Adrenal gland (tissue), 12 donors: ENCODE data around the gene TMEM140. TPM values are rescaled to one million over a fixed set of nuclear protein-coding genes. Genes with fewer than 3 reads are reported as not detected.

Source experiments
- DNase-seq, 7 donors: peaks; one replicate each; pipeline ENCODE4 v3.0.0-alpha.2; 2019 to 2020
- H3K27ac ChIP-seq, 5 donors: fragments of 200-600 bp; sonication (generic) in 4 of 5; 1 replicate in 3 of 5; 2 replicates in 2 of 5; pipeline versions ENCODE4 v1.5.1 to v1.8.0; 2016 to 2020; ENCODE audit warnings: mild to moderate bottlenecking in 1 of 5
- H3K27me3 ChIP-seq: fragments of 200-600 bp; 2 replicates; pipeline ENCODE4 v1.8.0; 2021
- H3K36me3 ChIP-seq, 2 donors: fragments of 200-600 bp; replicated peaks in 1 of 2; 1 replicate in 1 of 2; 2 replicates in 1 of 2; pipeline versions ENCODE4 v1.5.1 to v1.8.0; 2018 to 2022
- H3K4me1 ChIP-seq, 2 donors: fragments of 200-600 bp; replicated peaks in 1 of 2; 1 replicate in 1 of 2; 2 replicates in 1 of 2; pipeline versions ENCODE4 v1.5.1 to v1.8.0; 2018 to 2021
- H3K4me3 ChIP-seq, 4 donors: fragments of 200-600 bp; sonication (generic) in 3 of 4; one replicate each; pipeline ENCODE4 v1.5.1; 2016 to 2018
- H3K9me3 ChIP-seq, 3 donors: fragments of 200-600 bp; sonication (generic) in 1 of 3; replicated peaks in 1 of 3; 1 replicate in 2 of 3; 2 replicates in 1 of 3; pipeline versions ENCODE4 v1.5.1 to v1.8.0; 2016 to 2021
- CTCF ChIP-seq, 6 experiments: fragments of 450-650 bp in 4 of 6; fragments of 200-600 bp in 2 of 6; sonication (generic) in 1 of 6; IDR thresholded peaks; 1 replicate in 5 of 6; 2 replicates in 1 of 6; pipeline versions ENCODE4 v1.5.1 to v1.8.0; 2016 to 2021; ENCODE audit warnings: antibody characterized with exemption in 6 of 6, mild to moderate bottlenecking in 2 of 6, moderate library complexity in 1 of 6
- POLR2A ChIP-seq, 2 donors: fragments of 450-650 bp; IDR thresholded peaks; one replicate each; pipeline ENCODE4 v1.6.1; 2017; ENCODE audit warnings: antibody characterized with exemption in 2 of 2, mild to moderate bottlenecking in 2 of 2, moderate library complexity in 1 of 2
- WGBS, 4 donors: extraction: QIAGEN DNeasy Blood & Tissue Kit in 2 of 4; methylation state at CpG; one replicate each; pipeline versions ENCODE4 v1.1.5 to v1.1.7; 2013 to 2017; 5-methylcytosine and 5-hydroxymethylcytosine counted together
- intact Hi-C, 2 donors: fragments of 100-400 bp; cut with DNase I; formaldehyde crosslinking; loops; one replicate each; pipeline versions ENCODE4 v1.14.1 to v1.15.0; 2022 to 2023
- polyA plus RNA-seq, 3 donors: library from polyadenylated mRNA; stranded (reverse); fragments of 200-250 nt in 2 of 3; fragments of 350-450 nt in 1 of 3; fragmentation: Illumina TruSeq in 1 of 3; extraction: RNeasy Lipid Tissue Mini Kit (QIAGEN cat#74804) in 1 of 3; gene quantifications; one replicate each; pipeline ENCODE4 v1.2.3, GENCODE V29; 2013 to 2014
- total RNA-seq, 9 donors: library from RNA; depleted of rRNA in 4 of 9; stranded (reverse); fragments of >200 nt in 4 of 9; fragments of 120-200 nt in 1 of 9; fragmentation: NEBNext Ultra II Directional in 1 of 9; extraction: Animal tissue kit (Norgen Biotek cat#: 25700) in 1 of 9; gene quantifications; one replicate each; pipeline versions ENCODE4 v1.1.0 to v1.2.4, GENCODE V29; 2013 to 2023
- donor health status: healthy with polysubstance abuse.
- donor health status: Bipolar disorder and iron deficiency.
- donor health status: DM: yes; HTN: yes; CAD: no.
- donor health status: DM: no; HTN: no; CAD: no.
- donor health status: DM: no; HTN: no; CAD: no.
- donor health status: DM: yes; HTN: yes; CAD: no.

TMEM140 gene
- total and polyA plus RNA-seq, 12 donors: 9.4 to 62.9 (median 25.1) TPM

DNA sequence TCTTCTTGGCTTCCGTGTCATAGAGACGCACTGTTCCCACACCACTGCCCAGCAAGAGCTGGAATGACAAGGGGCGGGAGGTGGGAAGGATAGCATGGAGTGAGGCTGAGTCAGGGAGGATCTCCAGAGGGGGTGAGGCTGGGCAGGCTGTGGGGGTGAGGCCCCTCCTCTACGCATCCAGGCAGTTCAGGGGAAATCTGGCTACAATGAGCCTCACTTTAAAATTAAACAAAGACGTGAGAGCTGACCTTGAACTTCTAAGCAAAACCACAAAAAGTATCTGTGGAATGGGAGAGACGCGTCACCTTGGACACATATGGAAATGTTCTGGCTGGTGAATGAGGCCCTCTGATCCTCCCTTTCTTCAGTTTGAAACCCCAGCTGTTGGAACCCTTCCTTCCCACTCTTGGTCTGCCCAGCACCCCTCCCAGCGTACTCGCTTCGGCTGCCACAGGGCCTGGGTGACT lies 45.8 kb downstream of the TMEM140 start:
- Histone ChIP-seq H3K27ac (no peak overlapping the region), H3K4me1 (peaks cover 0 to 15% of the 10 kb centered on the region in 2 donors), H3K27me3 (no peaks in the 10 kb centered on the region), H3K4me3 (no peak overlapping the region), H3K36me3 (peaks cover 0 to 65% of the 10 kb centered on the region in 2 donors), H3K9me3 (no peaks in the 10 kb centered on the region)
- 92 to 96% (median 94%) methylated on average over 10 of the region's 10 CpGs for WGBS, 4 donors
- peak in 1 of 7 donors; percentile 27 for DNase-seq
- TF ChIP-seq POLR2A (IDR thresholded peaks at IDR 0.05) (no peak), CTCF (IDR thresholded peaks at IDR 0.05) (no peak)
- intact Hi-C loops: no loop called here

DNA sequence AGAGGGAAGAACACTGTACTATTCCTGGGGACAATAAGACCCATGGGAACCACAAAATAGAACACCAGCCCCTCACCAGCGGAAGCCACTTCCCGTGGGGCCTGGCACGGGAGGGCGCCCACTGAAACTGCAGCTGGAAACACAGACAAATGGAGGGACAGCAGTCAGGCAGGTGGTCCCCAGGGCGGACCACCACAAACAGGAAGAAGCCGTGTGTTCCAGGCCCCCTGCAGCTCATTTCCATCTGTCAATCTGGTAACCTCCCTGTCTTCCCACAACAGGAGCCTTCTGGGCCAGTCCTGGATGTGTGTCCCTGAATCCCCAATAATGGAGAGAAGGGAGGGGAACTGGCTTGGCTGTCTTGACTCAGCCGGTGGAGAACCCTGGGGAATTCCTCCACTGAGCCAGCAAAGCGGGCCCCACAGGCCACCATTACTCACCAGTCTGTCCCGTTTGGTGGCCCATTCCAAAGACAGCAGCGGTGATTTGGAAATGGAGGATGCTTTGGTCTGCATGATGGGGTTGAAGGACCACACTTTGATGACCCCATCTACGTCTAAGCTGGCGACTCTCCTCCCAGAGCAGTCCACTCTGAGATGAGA lies 46.7 kb downstream of the TMEM140 start:
- H3K27ac ChIP-seq: no peak overlapping the region
- H3K27me3 ChIP-seq: no peaks in the 10 kb centered on the region
- TF ChIP-seq POLR2A (IDR thresholded peaks at IDR 0.05): no peak
- no peak for TF ChIP-seq CTCF (IDR thresholded peaks at IDR 0.05)
- no peaks in the 10 kb centered on the region for H3K9me3 ChIP-seq
- peaks cover 0 to 9% of the 10 kb centered on the region in 2 donors for H3K4me1 ChIP-seq
- peaks cover 0 to 72% of the 10 kb centered on the region in 2 donors for H3K36me3 ChIP-seq
- H3K4me3 ChIP-seq: no peak overlapping the region
- intact Hi-C loops: no loop called here
- peak in 1 of 7 donors; percentile 23 for DNase-seq
- 91 to 93% (median 92%) methylated on average over 6 to 12 of the region's 12 CpGs for WGBS, 4 donors

DNA sequence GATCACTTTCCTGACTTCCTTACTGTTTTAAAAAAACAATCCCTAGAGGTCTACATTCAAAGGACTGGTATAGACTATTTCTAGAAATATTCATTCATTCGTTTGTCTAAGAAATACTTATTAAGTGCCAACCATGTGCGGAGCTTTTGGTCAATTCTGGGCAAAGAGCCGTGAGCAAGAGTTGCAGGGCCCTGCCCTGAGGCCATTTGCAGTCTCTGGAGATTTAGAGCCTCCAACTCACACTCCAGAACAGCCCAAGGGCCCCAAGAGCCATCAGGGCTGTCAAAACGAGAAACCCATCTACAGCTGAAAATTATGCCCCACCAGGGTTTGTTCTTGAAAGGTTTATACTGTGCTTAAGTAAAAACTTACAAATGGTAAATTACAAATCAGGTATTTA lies 47.3 kb downstream of the TMEM140 start:
- H3K4me1 ChIP-seq: peaks cover 0 to 3% of the 10 kb centered on the region in 2 donors
- intact Hi-C loops: no loop called here
- DNase-seq: no peak
- no peak for TF ChIP-seq POLR2A (IDR thresholded peaks at IDR 0.05)
- TF ChIP-seq CTCF (IDR thresholded peaks at IDR 0.05): no peak
- 85 to 95% (median 88%) methylated on average over 4 of the region's 4 CpGs for WGBS, 4 donors
- no peaks in the 10 kb centered on the region for H3K27me3 ChIP-seq
- H3K27ac ChIP-seq: no peak overlapping the region
- no peak overlapping the region for H3K4me3 ChIP-seq
- no peaks in the 10 kb centered on the region for H3K9me3 ChIP-seq
- H3K36me3 ChIP-seq: peaks cover 0 to 75% of the 10 kb centered on the region in 2 donors

DNA sequence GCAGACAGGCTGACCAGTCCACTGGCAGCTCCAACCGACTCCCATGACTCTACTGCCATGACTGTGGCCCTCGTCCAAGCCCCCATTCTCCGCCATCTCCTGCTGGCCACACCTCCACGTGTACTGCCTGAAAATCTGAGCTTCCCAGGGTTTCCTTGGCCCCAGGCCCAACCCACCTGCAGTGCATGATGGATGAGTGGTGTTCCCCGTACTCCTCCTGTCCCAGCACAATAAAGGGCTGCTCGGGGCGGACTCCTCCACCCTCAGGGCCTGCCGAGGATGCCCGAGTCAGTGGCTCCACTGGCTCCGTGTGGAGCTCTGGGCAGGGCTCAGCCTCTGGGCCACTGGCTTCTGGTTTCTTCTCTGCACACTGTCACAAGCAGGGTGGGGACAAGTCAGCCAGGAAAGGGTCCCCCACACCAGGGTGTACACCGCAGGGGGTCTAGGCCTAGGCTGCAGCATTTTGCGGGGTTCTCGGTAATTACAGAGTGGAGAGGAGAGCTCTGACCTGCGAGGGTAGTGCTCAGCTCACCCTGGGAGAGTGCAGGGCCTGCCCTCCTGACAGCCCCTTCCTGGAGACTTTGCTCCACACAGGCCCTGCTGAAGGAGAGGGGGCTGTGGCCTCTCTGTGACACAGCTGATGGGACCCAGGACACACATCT lies 48.2 kb downstream of the TMEM140 start:
- no peak overlapping the region for H3K27ac ChIP-seq
- no peak for TF ChIP-seq CTCF (IDR thresholded peaks at IDR 0.05)
- no peak for TF ChIP-seq POLR2A (IDR thresholded peaks at IDR 0.05)
- intact Hi-C loops: no loop called here
- DNase-seq: peak in 1 of 7 donors; percentile 51
- H3K36me3 ChIP-seq: peaks cover 0 to 80% of the 10 kb centered on the region in 2 donors
- no peaks in the 10 kb centered on the region for H3K9me3 ChIP-seq
- H3K4me1 ChIP-seq: no peaks in the 10 kb centered on the region
- WGBS, 4 donors: 94 to 100% (median 97%) methylated on average over 5 to 14 of the region's 14 CpGs
- no peak overlapping the region for H3K4me3 ChIP-seq
- no peaks in the 10 kb centered on the region for H3K27me3 ChIP-seq
